Inferior parietal cortex (tissue), 1 donor: Measurements from ENCODE around the gene LGALS4.
"Not testable (repeated sequence)": the region's sequence is repeated elsewhere in the genome, so short reads cannot be mapped to it uniquely, and the experiment has no call there.

Experiments used
- DNase-seq: peaks from one replicate; pipeline ENCODE4 v3.0.0-alpha.2; 2016; ENCODE audit errors: extremely low spot score

Gene LGALS4

DNA sequence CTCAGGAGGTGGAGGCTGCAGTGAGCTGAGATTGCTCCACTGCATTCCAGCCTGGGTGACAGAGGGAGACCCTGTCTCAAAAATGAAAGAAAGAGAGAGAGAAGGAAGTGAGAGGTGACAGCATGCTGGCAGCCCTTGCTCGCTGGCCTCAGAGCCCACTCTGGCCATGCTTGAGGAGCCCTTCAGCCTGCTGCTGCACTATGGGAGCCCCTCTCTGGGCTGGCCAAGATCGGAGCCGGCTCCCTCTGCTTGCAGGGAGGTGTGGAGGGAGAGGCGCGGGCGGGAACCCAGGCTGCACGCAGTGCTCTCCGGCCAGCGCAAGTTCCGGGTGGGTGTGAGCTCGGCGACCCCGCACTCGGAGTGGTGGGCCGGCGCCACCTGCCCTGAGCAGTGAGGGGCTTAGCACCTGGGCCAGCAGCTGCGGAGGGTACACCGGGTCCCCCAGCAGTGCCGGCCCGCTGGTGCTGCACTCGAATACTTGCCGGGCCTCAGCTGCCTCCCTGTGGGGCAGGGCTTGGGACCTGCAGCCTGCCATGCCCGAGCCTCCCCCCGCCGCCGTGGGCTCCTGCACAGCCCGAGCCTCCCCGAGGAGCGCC, 8.6 kb upstream of the LGALS4 start:
- not testable (repeated sequence) for DNase-seq

DNA sequence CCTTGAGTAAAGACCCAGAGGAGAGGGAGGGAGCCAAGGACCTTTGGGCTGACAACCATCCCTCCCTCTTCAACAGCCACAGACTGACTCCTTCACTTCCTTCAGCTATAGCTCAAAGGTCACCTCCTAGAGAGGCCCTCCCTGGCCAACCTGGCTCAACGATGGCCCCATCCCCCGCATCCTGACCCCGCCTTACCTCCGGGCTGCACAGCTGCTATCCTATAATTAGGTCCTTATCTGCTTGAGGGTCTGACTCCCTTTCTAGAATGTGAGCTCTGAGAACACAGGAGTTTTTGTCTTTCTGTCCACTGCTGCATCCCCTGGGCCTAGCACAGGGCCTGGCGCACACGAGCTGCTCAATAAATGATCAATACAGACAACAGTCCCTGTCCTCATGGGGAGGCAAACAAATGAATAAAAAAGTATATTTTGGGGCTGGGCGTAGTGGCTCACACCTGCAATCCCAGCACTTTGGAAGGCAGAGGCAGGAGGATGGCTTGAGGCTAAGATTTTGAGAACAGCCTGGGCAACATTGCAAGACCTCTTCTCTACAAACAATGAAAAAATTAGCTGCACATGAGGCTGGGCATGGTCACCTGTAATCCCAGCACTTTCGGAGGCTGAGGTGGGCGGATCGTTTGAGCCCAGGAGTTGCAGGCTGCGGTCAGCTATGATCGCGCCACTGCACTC, 6.6 kb upstream of the LGALS4 start:
- DNase-seq: no peak

DNA sequence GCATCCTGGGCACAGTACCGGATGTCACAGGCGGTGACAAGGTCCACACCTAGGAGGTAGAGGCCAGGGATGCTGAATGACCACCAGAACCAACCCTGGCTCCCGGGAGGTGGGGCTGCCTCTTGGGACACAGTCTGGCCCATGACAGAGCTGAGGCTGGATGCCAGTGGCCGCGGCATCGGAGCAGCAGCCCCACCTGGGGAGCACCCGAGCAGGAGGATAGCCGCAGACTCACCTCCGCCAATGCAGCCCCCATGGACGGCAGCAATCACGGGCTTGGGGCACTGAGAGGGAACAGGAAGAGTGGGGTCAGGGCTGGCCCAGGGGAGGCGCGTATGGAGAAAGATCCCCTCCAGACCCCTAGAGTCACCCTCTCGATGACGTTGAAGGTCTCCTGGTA, 4.3 kb upstream of the LGALS4 start:
- no peak for DNase-seq

DNA sequence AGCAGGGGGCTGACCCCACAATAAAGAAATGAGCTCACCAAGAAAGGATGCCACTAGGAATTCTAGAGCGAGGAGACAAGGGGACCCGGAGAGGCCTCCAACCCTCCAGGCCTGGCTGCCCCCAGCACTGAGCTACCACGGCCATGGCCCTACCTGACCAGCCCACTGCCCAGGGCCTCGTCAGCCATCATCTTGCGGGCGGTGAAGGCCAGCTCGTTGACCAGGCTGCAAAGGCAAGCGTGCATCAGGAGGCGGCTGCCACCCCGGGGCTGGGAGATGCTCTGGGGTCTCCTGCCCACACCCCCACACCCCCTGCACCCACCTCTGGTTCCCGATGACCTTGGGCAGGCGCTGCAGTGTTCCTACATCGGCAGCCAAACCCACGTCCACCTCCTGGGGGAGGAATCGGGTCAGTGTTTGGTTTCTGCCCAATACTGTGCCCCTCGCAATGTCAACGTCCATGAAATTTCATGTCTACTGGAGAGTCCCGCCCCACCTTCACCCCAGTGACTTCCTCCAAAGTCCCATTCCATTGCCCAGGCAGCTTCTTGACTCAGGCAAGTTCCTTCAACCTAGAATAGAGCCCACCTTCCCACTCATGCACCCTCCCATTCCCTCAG, 3.5 kb upstream of the LGALS4 start:
- DNase-seq: no peak

DNA sequence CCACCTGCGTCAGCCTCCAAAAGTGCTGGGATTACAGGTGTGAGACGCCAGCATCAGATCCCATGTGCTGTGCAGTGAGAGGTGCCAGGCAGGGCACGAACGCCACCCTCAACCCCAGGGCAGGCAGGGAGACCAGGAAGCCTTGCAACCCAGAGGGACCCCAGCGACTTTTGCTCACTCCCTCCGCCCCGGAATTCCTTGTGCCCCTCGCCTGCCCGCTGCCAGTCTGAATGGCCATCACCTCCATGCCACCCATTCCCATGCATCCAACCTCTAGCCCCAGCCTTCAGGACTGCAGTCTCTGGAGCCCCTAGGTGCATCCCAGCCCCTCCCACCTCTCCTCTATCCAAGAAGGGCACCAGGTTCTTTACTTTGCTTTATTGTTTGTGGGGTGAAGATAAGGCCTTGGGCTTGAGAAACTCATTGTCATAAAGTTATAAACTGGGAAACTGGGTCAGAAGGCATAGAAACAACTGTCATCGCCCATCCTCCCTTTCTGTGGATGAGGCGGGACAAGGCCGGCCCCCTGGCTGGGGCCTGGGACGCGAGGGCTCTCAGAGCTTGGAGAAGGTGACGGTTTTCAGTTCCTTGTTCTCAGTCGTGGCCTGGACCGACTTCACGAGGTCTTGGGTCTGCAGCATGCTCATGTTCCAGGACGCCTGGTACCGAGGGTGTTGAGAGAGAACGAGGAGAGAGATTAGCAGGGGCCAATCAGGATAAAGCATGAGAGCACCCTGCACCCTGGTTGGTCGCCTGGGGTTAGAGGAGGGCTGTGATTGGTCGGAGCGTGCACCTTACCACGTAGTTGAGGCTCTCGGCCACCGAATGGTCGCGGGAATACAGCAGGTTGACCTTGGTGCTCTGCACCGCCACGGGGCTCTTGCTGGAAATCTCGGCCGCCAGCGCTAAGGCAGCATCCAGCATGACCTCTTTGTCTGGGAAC, 2.6 kb upstream of the LGALS4 start:
- DNase-seq: no peak

DNA sequence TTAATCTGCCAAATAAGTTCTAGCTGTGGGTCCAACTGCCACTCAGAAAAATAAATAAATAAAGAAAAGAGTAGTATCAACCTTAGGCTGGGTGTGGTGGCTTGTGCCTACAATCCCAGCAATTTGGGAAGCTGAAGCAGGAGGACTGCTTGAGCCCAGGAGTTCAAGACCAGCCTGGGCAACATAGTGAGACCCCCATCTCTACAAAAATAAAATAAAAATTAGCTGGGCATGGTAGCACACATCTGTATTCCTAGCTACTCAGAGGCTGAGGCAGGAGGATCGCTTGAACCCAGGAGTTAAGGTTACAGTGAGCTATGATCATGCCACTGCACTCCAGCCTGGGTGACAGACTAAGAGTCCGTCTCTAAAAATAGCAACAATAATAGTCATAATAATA, 1.2 kb upstream of the LGALS4 start:
- DNase-seq: not testable (repeated sequence)

DNA sequence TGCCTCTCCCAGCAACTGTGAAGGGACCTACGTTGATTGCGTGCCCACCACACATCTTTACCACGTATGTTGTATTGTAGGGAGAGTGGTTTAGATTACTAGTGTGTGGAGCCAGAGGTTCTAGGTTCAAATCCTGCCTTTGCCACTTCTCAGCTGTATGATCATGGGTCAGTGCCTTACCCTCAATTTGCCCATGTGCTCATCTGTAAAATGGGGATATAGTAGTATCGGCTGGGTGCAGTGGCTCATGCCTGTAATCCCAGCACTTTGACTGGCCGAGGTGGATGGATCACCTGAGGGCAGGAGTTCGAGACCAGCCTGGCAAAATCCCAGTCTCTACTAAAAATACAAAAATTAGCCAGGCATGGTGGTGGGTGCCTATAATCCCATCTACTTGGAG, 578 bp upstream of the LGALS4 start:
- no peak for DNase-seq

DNA sequence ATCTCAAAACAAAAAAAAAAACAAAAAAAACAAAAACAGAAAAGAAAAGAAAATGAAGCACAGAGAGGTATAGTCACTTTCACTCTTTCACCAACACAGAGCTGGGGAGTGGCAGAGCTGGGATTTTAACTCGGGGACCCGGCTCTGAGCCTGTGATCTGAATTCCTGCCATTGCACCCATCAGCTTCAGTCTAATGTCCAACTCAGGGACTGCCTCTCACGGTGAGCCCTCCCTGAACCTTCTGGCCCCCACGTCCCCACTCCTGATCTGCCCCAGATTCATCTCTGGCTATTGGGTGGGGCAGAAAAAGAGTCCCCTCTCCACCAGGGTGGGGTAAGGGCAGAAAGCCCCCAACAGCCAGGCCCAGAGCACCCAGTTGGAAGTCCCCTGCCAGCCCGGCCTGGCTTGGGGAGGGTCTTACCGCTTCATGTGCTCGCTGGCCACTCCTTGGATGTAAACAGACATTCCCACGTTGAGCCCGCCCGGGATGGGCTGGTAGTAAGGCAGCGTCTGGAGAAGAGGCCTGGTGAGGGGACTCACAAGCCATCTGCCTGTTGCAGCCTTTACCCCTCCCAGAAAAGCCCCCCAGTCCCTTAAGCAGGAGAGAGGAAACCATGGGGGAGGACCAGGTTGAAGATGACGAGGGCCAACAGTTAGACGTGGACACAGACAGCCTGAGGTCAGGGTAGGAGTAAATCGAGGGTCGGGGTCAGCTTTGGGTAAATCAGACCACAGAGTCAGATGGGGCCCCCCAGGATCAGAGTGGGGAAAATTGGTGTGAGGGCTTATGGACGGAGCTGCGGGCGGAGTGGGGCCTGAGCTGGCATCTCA, 520 bp downstream of the LGALS4 start:
- DNase-seq: no peak

DNA sequence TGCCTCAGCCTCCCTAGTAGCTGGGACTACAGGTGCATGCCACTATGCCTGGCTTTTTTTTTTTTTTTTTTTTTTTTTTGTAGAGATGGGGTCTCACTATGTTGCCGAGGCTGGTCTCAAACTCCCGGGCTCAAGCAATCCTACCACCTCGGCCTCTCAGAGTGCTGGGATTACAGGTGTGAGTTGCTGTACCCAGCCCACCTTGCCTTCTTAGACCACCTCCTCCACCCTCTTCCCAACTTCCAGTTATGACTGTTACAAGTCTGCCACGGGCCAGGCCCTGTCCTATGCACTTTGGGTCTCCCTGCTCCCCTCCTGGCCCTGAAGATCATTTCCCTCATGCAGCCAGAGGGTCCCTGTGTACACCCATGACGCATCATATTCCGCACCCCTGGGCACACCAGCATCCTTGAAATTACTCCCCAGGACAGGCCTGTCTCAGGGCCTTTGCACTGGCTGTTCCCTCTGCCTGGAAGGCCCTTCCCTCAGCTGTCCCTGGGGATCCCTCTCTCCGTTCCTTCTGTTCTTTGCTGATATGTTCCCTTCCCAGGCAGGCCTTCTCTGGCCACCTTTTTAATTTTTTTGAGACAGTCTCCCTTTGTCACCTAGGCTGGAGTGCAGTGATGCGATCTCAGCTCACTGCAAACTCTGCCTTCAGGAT, 3.0 kb downstream of the LGALS4 start:
- no peak for DNase-seq

DNA sequence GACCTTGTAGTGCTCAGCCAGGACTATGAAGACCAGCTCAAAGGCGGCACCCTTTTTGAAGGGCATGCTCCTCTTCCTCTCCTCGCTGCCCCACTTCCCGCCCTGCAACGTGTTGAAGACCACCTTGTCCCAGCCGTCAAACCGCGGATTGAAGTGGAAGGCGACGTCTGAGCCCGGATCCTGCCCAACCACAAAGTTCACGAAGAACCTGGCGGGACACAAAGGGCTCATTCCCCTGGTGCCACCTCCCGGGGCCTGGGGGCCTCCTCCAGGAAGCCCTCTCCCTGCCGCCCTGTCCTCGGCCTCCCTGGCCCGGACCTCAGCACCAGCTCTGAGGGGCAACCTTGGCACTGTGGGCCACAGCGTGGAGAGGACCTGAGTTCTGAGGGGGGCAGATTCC, 4.0 kb downstream of the LGALS4 start:
- no peak for DNase-seq

DNA sequence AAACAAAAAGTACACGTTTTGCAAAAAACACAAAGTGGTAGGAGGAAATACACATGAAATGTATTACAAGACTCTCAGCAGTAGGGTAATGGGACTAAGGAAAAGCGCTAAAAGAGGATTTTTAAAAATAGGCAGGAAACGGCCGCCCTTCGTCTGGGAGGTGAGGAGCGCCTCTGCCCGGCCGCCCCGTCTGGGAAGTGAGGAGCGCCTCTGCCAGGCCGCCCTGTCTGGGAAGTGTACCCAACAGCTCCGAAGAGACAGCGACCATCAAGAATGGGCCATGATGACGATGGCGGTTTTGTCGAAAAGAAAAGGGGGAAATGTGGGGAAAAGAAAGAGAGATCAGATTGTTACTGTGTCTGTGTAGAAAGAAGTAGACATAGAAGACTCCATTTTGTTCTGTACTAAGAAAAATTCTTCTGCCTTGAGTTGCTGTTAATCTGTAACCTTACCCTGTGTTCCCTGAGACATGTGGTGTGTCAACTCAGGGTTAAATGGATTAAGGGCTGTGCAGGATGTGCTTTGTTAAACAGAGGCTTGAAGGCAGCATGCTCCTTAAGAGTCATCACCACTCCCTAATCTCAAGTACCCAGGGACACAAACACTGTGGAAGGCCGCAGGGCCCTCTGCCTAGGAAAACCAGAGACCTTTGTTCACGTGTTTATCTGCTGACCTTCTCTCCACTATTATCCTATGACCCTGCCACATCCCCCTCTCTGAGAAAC, 5.2 kb downstream of the LGALS4 start:
- DNase-seq: not testable (repeated sequence)

DNA sequence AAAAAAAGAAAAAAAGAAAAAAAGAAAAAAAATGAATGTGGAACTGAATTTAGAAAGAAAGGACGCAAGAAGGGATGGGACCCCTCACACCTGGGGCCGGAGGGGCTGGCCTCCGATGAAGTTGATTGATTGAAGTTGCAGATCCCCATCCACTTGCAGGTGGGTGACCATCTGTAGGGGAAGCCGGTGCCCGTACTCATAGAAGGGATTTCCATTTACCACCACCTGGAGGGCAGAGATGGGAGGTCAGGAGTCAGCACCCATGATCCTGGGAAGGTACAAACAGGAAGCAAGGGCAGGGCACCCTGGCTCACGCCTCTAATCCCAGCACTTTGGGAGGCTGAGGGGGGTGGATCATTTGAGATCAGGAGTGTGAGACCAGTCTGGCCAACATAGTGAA, 6.4 kb downstream of the LGALS4 start:
- no peak for DNase-seq

DNA sequence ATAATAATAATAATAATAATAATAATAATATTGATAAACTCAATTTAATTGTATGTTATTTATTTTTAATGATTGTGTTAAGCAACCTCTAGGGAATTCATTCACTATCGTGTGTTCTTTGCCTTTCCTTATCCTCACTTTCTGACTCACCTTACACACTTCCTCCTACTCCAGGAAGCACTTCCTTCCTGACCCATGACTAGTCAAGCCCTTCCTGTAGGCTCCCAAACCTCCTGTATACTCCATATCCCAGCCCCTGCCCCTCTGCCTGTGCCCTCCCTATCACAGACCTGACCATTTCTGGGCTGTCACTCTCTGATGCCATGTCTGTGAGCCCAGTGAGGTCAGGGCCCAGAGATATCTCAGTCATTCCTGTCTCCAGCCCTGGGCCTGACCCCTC, 7.6 kb downstream of the LGALS4 start:
- no peak for DNase-seq

DNA sequence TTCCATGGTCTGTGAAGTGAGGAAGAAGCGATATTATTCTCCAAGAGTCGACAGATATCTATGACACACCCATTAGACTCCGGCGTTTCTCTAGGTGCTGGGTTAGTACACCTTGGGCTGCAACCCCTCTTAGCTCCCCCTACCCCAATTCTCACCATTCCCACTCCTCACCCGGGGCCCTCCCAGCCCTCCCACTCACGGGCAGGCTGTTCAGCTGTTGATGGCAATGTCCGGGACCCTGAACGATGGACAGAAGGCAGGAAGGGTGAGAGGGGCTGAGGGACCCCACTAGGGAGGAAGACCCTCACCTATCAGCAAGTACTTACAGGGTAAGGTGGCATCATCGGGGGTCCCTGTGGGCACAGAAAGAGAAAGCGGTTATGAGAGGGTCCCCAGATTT, 9.2 kb downstream of the LGALS4 start:
- no peak for DNase-seq

DNA sequence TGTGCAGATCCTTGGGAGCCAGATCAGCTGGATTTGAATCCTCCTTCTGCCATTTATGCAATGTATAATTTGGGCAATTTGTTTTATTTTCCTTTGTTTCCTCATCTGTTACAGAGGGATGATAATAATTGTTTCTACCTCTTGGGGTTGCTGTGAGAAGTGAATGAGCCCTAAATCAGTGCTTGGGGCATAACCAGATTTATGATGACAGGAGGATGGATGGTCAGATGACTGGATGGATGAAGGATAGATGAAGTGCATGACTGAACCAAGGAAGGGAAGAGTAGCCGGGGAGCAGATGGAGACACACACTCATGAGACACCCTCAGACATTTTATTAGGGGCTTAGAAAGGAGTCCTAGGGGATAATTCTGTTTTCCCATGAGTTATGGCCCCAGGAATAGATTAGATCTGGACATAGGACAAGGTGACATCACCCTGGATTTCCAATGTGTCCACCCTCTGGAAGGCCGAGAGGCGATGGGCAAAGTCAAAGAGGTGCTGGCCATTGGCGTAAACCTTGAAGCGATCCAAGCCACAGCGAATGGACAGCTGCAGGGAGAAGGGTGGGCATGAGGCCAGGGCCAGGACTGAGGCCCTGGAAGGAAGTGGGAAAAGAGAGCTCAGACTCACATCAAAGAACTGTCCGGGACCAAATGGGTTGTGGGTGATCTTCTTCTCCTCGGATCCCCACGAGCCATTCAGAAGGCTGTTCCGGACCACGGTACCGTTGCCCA, 11.2 kb downstream of the LGALS4 start:
- DNase-seq: no peak

DNA sequence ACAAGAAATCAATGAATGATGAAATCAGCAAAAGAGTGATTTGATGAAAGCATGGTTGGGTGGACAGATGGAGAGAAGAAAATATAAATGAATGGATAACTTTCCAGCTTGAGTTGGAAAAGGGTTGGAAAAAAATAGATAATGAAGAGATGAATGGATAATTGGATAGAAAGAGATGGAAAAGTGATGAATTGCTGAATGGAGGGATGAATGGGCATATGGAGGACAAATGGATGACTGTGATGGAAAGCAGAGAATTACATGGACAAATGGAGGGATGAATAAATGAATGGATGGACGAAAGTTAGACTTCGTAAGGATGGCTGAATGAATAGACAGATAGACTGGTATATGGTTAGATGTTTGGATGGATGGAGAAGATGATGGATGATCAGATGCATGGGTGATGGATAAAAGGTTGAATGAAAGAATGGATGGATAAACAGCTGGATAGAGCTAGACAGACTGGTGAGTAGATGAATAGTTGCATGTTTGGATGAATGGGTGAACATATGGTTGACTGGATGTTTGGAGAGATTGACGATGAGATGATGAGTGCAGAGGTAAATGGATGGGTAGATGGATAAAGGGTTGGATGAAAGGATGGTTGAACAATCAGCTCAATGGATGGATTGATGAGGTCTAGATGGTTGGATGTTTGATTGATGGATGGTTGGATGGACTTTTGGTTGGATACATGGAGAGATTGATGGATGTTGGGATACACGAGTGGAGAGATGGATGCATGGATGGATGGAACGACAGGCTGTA, 12.0 kb downstream of the LGALS4 start:
- DNase-seq: no peak

DNA sequence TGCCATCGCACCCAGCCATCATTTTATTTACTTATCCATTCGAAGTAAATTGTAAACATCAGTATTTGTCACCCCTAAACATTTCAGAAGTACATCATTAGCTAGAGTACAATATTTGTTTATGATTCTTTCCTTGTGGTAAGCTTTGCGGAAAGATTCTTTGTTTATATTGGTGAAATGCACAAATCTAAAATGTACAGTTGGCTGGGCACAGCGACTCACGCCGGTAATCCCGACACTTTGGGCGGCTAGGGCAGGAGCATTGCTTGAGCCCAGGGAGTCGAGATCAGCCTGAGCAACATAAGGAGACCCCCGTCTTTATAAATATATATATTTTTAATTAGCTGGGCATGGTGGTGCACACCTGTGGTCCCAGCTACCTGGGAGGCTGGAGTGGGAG, 13.6 kb downstream of the LGALS4 start:
- DNase-seq: no peak

DNA sequence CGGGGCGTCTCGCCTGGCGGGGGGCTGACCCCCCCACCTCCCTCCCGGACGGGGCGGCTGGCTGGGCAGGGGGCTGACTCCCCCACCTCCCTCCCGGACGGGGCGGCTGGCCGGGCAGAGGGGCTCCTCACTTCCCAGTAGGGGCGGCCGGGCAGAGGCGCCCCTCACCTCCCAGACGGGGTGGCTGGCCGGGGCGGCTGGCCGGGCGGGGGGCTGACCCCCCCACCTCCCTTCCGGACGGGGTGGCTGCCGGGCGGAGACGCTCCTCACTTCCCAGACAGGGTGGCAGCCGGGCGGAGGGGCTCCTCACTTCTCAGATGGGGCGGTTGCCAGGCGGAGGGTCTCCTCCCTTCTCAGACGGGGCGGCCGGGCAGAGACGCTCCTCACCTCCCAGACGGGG, 15.0 kb downstream of the LGALS4 start:
- DNase-seq: not testable (repeated sequence)

DNA sequence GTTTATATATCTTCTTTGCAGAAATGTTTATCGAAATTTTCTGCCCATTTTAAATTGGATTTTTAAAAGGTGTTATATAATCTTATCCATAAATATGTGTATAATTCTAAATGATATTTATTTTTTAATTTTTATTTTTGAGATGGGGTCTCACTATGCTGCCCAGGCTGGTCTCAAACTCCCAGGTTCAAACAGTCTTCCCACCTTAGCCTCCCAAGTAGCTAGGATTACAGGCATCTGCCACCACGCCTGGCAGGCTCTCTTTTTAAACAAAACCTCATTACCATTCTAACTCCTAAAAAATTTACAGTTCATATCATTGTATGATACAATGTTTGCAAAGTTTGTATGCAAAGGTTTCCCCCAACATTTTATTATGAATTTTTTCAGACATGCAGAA, 16.6 kb downstream of the LGALS4 start:
- DNase-seq: no peak
